Caco-2 (cell line): ENCODE data around the gene NKTR. TPM values are rescaled to one million over a fixed set of nuclear protein-coding genes. Genes with fewer than 3 reads are reported as not detected.

Experiments
- BruUV-seq: library from RNA; stranded (reverse); fragments of 400-500 nt; replicated peaks from 2 replicates; lab custom pipeline; 2021; lab: Mats Ljungman, UMichigan
- CTCF ChIA-PET: fragments of 300-600 bp; sonication (Branson Sonifier 250); formaldehyde crosslinking; loops from one replicate; lab custom pipeline; 2022; ENCODE audit warnings: antibody characterized with exemption; lab: Charles Lee
- POLR2A ChIA-PET: fragments of 300-600 bp; sonication (Branson Sonifier 250); formaldehyde crosslinking; loops from one replicate; lab custom pipeline; 2022; ENCODE audit warnings: antibody characterized with exemption; lab: Charles Lee
- DNase-seq, 2 experiments: peaks; one replicate each; pipeline versions ENCODE4 v3.0.0 to v3.0.0-alpha.2; 2020 to 2022
- H3K27me3 ChIP-seq: replicated peaks from 2 replicates; pipeline ENCODE4 v1.6.0; 2011; ENCODE audit warnings: low read length; ENCODE audit not compliant: control insufficient read depth, insufficient read depth
- H3K36me3 ChIP-seq: 2 replicates; pipeline ENCODE4 v1.5.1; 2011; ENCODE audit warnings: low read length; ENCODE audit not compliant: control insufficient read depth, insufficient read depth
- H3K4me1 ChIP-seq: fragments of 250-450 bp; sonication (Bioruptor Pico); 2 replicates; pipeline ENCODE4 v1.5.1; 2020; ENCODE audit warnings: mild to moderate bottlenecking
- H3K4me3 ChIP-seq: 2 replicates; pipeline ENCODE4 v1.5.1; 2011; ENCODE audit warnings: low read depth, mild to moderate bottlenecking, control low read depth, low read length
- H3K9me3 ChIP-seq: fragments of 250-450 bp; sonication (Bioruptor Pico); 2 replicates; pipeline ENCODE4 v1.5.1; 2020; ENCODE audit warnings: mild to moderate bottlenecking, moderate library complexity
- H3K27ac Mint-ChIP-seq: one replicate; pipeline ENCODE4 v1.8.0; 2022; ENCODE audit warnings: mixed read lengths; ENCODE audit not compliant: unreplicated experiment
- H3K27me3 Mint-ChIP-seq: one replicate; pipeline ENCODE4 v1.8.0; 2022; ENCODE audit warnings: mixed read lengths; ENCODE audit not compliant: insufficient read depth, unreplicated experiment
- H3K36me3 Mint-ChIP-seq: one replicate; pipeline ENCODE4 v1.8.0; 2022; ENCODE audit warnings: mild to moderate bottlenecking, mixed read lengths; ENCODE audit not compliant: insufficient read depth, unreplicated experiment
- H3K4me1 Mint-ChIP-seq: one replicate; pipeline ENCODE4 v1.8.0; 2022; ENCODE audit warnings: low read depth, mixed read lengths; ENCODE audit not compliant: unreplicated experiment
- H3K4me3 Mint-ChIP-seq: one replicate; pipeline ENCODE4 v1.8.0; 2022; ENCODE audit warnings: mild to moderate bottlenecking, moderate library complexity, mixed read lengths; ENCODE audit not compliant: unreplicated experiment
- H3K9me3 Mint-ChIP-seq: one replicate; pipeline ENCODE4 v1.8.0; 2022; ENCODE audit warnings: mixed read lengths; ENCODE audit not compliant: unreplicated experiment
- intact Hi-C: fragments of 100-400 bp; cut with micrococcal nuclease; formaldehyde crosslinking; loops from one replicate; pipeline ENCODE4 v1.10.0; 2022; ENCODE audit not compliant: unreplicated experiment
- total RNA-seq: library from RNA; stranded (reverse); gene quantifications from 2 replicates; pipeline ENCODE4 v1.2.3, GENCODE V29; 2022
- TF ChIP-seq, protein P1 (sequence below), 2 experiments: fragments of 200-600 bp in 1 of 2; IDR thresholded peaks; 1 replicate in 1 of 2; 2 replicates in 1 of 2; pipeline versions ENCODE4 v1.5.1 to v1.8.0; 2011 to 2022; ENCODE audit warnings: antibody characterized with exemption in 1 of 2, control low read depth in 1 of 2, inconsistent platforms in 1 of 2, low read depth in 1 of 2, low read length in 1 of 2, mild to moderate bottlenecking in 1 of 2, moderate library complexity in 1 of 2; ENCODE audit not compliant: insufficient read depth in 1 of 2, severe bottlenecking in 1 of 2, unreplicated experiment in 1 of 2

NKTR gene
- total RNA-seq, 1 experiment from 2014 or later, result 66.6 TPM

DNA sequence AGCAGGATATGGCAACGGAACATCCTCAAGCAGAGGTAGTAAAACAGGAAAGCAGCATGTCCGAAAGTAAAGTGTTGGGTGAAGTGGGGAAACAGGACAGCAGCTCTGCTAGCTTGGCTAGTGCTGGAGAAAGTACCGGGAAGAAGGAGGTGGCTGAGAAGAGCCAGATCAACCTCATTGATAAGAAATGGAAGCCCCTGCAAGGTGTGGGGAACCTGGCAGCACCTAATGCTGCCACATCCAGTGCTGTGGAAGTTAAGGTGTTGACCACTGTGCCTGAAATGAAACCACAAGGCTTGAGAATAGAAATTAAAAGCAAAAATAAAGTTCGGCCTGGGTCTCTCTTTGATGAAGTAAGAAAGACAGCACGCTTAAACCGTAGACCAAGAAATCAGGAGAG, 38.7 kb downstream of the NKTR start:
- H3K9me3 Mint-ChIP-seq, result no peaks in the 10 kb centered on the region
- Histone ChIP-seq H3K36me3 (peaks cover 6% of the 10 kb centered on the region), H3K9me3 (no peaks in the 10 kb centered on the region), H3K4me1 (no peaks in the 10 kb centered on the region), H3K27me3 (no peaks in the 10 kb centered on the region), H3K4me3 (no peak overlapping the region)
- no peak overlapping the region for H3K27ac Mint-ChIP-seq
- DNase-seq, result no peak
- intact Hi-C loops, result no loop called here
- H3K27me3 Mint-ChIP-seq, result no peaks in the 10 kb centered on the region
- H3K36me3 Mint-ChIP-seq, result peaks cover 13% of the 10 kb centered on the region
- POLR2A ChIA-PET, result no interaction called here
- no peak overlapping the region for H3K4me3 Mint-ChIP-seq
- CTCF ChIA-PET, result no interaction called here
- H3K4me1 Mint-ChIP-seq, result no peaks in the 10 kb centered on the region
- no TSS peak for BruUV-seq
- TF ChIP-seq, protein P1, sequence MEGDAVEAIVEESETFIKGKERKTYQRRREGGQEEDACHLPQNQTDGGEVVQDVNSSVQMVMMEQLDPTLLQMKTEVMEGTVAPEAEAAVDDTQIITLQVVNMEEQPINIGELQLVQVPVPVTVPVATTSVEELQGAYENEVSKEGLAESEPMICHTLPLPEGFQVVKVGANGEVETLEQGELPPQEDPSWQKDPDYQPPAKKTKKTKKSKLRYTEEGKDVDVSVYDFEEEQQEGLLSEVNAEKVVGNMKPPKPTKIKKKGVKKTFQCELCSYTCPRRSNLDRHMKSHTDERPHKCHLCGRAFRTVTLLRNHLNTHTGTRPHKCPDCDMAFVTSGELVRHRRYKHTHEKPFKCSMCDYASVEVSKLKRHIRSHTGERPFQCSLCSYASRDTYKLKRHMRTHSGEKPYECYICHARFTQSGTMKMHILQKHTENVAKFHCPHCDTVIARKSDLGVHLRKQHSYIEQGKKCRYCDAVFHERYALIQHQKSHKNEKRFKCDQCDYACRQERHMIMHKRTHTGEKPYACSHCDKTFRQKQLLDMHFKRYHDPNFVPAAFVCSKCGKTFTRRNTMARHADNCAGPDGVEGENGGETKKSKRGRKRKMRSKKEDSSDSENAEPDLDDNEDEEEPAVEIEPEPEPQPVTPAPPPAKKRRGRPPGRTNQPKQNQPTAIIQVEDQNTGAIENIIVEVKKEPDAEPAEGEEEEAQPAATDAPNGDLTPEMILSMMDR (IDR thresholded peaks at IDR 0.05; ENCODE audit: insufficient read depth in 1 of 2, low read depth in 1 of 2, low read length in 1 of 2, severe bottlenecking in 1 of 2, unreplicated experiment in 1 of 2), result no peak

DNA sequence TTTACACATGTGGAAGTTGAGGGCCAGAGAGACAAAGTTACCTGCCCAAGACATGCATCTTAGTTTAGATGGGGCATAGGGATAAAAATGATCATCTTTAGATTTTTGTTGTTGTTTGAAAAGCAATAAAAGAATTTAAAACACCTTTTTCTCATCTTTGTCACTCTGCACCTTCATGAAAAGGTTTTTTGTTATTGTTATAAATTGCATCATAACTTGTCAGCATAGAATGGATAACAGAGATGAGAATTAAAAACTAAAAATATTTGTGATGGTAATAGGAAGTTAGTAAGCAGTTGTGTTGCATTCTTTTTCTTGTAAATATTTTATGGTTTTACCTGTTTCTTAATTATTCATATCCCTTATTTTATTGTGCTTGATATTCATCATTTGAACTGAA, 39.6 kb downstream of the NKTR start:
- Mint-ChIP-seq H3K36me3 (peaks cover 21% of the 10 kb centered on the region), H3K4me3 (no peak overlapping the region), H3K27ac (no peak overlapping the region), H3K4me1 (no peaks in the 10 kb centered on the region), H3K27me3 (no peaks in the 10 kb centered on the region), H3K9me3 (no peaks in the 10 kb centered on the region)
- Histone ChIP-seq H3K4me1 (no peaks in the 10 kb centered on the region), H3K4me3 (no peak overlapping the region), H3K27me3 (no peaks in the 10 kb centered on the region), H3K9me3 (no peaks in the 10 kb centered on the region), H3K36me3 (peaks cover 6% of the 10 kb centered on the region)
- intact Hi-C loops, result no loop called here
- POLR2A ChIA-PET, result no interaction called here
- TF ChIP-seq, protein P1 (IDR thresholded peaks at IDR 0.05; ENCODE audit: insufficient read depth in 1 of 2, low read depth in 1 of 2, low read length in 1 of 2, severe bottlenecking in 1 of 2, unreplicated experiment in 1 of 2), result no peak
- BruUV-seq, result no TSS peak
- no peak for DNase-seq
- CTCF ChIA-PET, result no interaction called here

DNA sequence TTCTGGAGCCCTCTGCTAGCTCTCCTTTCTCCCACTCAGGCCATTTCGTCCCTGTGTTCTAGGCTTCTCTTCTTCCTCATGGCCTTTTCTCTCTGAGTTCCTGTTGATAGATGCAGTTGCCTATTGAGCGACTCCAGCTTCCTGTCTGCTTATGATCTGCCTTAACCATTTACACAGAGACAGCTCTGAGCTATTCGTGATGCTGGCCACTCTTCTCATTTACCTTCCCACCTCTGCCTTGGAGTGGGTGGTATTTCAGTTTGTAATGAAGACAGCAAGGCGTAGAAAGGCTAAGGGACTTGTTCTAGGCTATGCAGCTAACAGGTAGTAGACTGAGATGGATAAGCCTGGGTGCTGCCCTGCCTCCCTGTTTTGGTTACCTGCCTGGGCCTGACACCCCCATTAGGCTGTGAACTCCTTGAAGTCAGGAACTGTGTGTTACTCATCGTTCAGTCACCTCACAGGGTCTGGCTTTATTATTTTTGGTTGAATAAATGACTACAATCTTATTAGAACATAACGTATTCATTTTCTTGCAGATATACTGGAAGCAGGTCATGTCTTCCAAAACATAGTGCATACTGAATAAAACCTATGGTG, 40.4 kb downstream of the NKTR start:
- Mint-ChIP-seq H3K9me3 (no peaks in the 10 kb centered on the region), H3K4me3 (no peak overlapping the region), H3K27ac (no peak overlapping the region), H3K27me3 (no peaks in the 10 kb centered on the region), H3K36me3 (peaks cover 25% of the 10 kb centered on the region), H3K4me1 (no peaks in the 10 kb centered on the region)
- no peak for DNase-seq
- Histone ChIP-seq H3K4me1 (no peaks in the 10 kb centered on the region), H3K36me3 (peaks cover 6% of the 10 kb centered on the region), H3K4me3 (no peak overlapping the region), H3K27me3 (no peaks in the 10 kb centered on the region), H3K9me3 (no peaks in the 10 kb centered on the region)
- intact Hi-C loops, result no loop called here
- POLR2A ChIA-PET, result no interaction called here
- TF ChIP-seq, protein P1 (IDR thresholded peaks at IDR 0.05; ENCODE audit: insufficient read depth in 1 of 2, low read depth in 1 of 2, low read length in 1 of 2, severe bottlenecking in 1 of 2, unreplicated experiment in 1 of 2), result no peak
- CTCF ChIA-PET, result no interaction called here
- BruUV-seq, result no TSS peak
